Tibial nerve (tissue), 4 donors: ENCODE data around the gene LDB3. TPM values are rescaled to one million over a fixed set of nuclear protein-coding genes. Genes with fewer than 3 reads are reported as not detected.

Source experiments
- DNase-seq, 2 donors: peaks; one replicate each; pipeline ENCODE4 v3.0.0-alpha.2; 2019; ENCODE audit warnings: low spot score in 2 of 2
- H3K27ac ChIP-seq, 4 donors: fragments of 200-600 bp; sonication (generic) in 3 of 4; one replicate each; pipeline ENCODE4 v1.5.1; 2017 to 2019; ENCODE audit warnings: mild to moderate bottlenecking in 1 of 4
- H3K27me3 ChIP-seq, 2 donors: fragments of 200-600 bp; sonication (generic) in 1 of 2; one replicate each; pipeline versions ENCODE4 v1.5.1 to v1.6.0; 2017 to 2019
- H3K36me3 ChIP-seq, 3 donors: fragments of 200-600 bp; sonication (generic); one replicate each; pipeline ENCODE4 v1.5.1; 2018 to 2019
- H3K4me1 ChIP-seq, 4 donors: fragments of 200-600 bp; sonication (generic) in 3 of 4; one replicate each; pipeline ENCODE4 v1.5.1; 2017 to 2019
- H3K4me3 ChIP-seq, 4 donors: fragments of 200-600 bp; sonication (generic) in 3 of 4; one replicate each; pipeline ENCODE4 v1.5.1; 2017 to 2019; ENCODE audit warnings: mild to moderate bottlenecking in 1 of 4, moderate library complexity in 1 of 4
- H3K9me3 ChIP-seq, 4 donors: fragments of 200-600 bp; sonication (generic) in 3 of 4; one replicate each; pipeline ENCODE4 v1.5.1; 2017 to 2019
- EP300 ChIP-seq, 2 donors: sonication (generic); formaldehyde crosslinking; IDR thresholded peaks; one replicate each; pipeline ENCODE4 v1.6.1; 2017; ENCODE audit warnings: antibody characterized with exemption in 2 of 2, mild to moderate bottlenecking in 1 of 2
- POLR2A ChIP-seq, 2 donors: fragments of 450-650 bp; IDR thresholded peaks; one replicate each; pipeline ENCODE4 v1.6.1; 2017; ENCODE audit warnings: antibody characterized with exemption in 2 of 2, mild to moderate bottlenecking in 2 of 2, moderate library complexity in 2 of 2
- WGBS, 2 donors: methylation state at CpG; one replicate each; pipeline ENCODE4 v1.1.5; 2018; 5-methylcytosine and 5-hydroxymethylcytosine counted together
- total RNA-seq, 4 donors: library from RNA; depleted of rRNA; stranded (reverse); fragments of >200 nt; gene quantifications; one replicate each; pipeline ENCODE4 v1.1.0, GENCODE V29; 2016
- TF ChIP-seq, protein P1 (sequence below), 5 experiments: fragments of 200-600 bp in 3 of 5; fragments of 450-650 bp in 2 of 5; sonication (generic) in 3 of 5; IDR thresholded peaks; one replicate each; pipeline ENCODE4 v1.5.1; 2016 to 2019; ENCODE audit warnings: antibody characterized with exemption in 5 of 5, mild to moderate bottlenecking in 3 of 5, moderate library complexity in 2 of 5

Gene LDB3
- total RNA-seq, 4 donors from 2014 or later: 5.4 to 18.6 (median 7.5) TPM

DNA sequence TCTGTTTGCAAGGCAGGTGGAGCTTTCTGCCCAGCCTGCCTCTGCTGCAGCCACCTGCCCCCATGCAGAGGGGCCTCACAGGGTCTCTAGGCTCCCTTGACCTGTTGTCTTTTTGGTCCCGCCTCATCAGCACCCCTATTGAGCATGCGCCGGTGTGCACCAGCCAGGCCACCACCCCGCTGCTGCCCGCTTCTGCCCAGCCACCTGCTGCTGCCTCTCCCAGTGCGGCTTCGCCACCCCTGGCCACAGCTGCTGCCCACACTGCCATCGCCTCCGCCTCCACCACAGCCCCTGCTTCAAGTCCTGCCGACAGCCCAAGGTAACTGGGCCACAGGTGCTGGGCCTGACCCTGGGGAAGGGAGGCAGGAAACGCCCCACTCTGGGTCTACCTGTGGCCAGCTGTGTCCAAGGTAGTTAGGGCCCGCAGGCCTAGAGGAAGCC, 38.1 kb downstream of the LDB3 start:
- TF ChIP-seq EP300 (IDR thresholded peaks at IDR 0.05) (no peak), POLR2A (IDR thresholded peaks at IDR 0.05) (no peak)
- TF ChIP-seq, protein P1, sequence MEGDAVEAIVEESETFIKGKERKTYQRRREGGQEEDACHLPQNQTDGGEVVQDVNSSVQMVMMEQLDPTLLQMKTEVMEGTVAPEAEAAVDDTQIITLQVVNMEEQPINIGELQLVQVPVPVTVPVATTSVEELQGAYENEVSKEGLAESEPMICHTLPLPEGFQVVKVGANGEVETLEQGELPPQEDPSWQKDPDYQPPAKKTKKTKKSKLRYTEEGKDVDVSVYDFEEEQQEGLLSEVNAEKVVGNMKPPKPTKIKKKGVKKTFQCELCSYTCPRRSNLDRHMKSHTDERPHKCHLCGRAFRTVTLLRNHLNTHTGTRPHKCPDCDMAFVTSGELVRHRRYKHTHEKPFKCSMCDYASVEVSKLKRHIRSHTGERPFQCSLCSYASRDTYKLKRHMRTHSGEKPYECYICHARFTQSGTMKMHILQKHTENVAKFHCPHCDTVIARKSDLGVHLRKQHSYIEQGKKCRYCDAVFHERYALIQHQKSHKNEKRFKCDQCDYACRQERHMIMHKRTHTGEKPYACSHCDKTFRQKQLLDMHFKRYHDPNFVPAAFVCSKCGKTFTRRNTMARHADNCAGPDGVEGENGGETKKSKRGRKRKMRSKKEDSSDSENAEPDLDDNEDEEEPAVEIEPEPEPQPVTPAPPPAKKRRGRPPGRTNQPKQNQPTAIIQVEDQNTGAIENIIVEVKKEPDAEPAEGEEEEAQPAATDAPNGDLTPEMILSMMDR (IDR thresholded peaks at IDR 0.05): no peak
- Histone ChIP-seq H3K4me1 (peaks cover 0 to 7% (median 3%) of the 10 kb centered on the region in 4 donors), H3K9me3 (no peaks in the 10 kb centered on the region), H3K27ac (no peak overlapping the region), H3K27me3 (no peaks in the 10 kb centered on the region), H3K4me3 (no peak overlapping the region), H3K36me3 (no peaks in the 10 kb centered on the region)
- WGBS, 2 donors: 94 to 95% methylated on average over 12 of the region's 12 CpGs
- no peak for DNase-seq

DNA sequence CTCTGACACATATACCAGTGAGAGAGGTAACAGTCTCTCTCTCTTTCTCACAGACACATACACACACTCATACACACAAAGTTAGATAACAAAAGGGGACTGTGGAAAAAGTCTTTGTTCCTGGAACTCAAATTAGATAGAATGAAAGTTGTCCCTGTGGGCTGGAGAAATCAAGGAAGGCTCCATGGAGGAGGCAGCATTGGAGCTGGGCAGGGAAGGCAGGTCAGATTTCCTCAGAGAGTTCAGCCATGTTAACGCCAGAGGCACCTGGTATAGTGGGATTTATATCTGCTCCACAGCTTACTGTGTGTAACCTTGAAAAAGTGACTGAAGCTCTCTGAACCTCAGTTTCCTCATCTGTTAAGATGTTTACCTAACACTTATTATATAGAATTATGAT, 38.7 kb downstream of the LDB3 start:
- H3K4me3 ChIP-seq: no peak overlapping the region
- no peak for TF ChIP-seq EP300 (IDR thresholded peaks at IDR 0.05)
- no peak for TF ChIP-seq POLR2A (IDR thresholded peaks at IDR 0.05)
- TF ChIP-seq, protein P1 (IDR thresholded peaks at IDR 0.05): no peak
- no peak overlapping the region for H3K27ac ChIP-seq
- H3K36me3 ChIP-seq: no peaks in the 10 kb centered on the region
- H3K4me1 ChIP-seq: peaks cover 0 to 8% (median 3%) of the 10 kb centered on the region in 4 donors
- H3K27me3 ChIP-seq: no peaks in the 10 kb centered on the region
- no peaks in the 10 kb centered on the region for H3K9me3 ChIP-seq
- WGBS, 2 donors: 87 to 94% methylated on average over 1 of the region's 1 CpG
- no peak for DNase-seq

DNA sequence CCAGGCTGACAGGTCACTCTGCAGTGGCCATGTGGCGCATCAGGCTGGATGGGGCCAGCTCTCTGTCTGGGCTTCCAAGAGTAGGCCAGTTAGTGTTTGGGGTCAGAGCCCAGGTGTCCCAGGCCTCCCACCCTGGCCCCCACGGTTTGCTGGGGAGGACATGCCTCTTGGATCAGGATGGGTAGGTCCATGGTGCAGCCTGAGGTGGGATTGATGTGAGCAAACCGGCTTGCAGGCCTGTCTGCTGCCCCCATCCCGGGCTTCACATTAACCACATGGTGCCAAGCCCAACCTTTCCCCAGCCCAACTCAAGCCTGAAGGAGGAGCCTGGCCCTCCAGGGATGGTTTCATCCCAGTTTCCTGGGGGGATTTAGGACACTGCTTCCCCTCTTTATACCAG, 39.2 kb downstream of the LDB3 start:
- WGBS, 2 donors: 45 to 52% methylated on average over 4 of the region's 4 CpGs
- DNase-seq: no peak
- no peaks in the 10 kb centered on the region for H3K36me3 ChIP-seq
- no peak overlapping the region for H3K27ac ChIP-seq
- H3K4me1 ChIP-seq: peaks cover 0 to 13% (median 3%) of the 10 kb centered on the region in 4 donors
- TF ChIP-seq EP300 (IDR thresholded peaks at IDR 0.05): no peak
- no peak for TF ChIP-seq POLR2A (IDR thresholded peaks at IDR 0.05)
- TF ChIP-seq, protein P1 (IDR thresholded peaks at IDR 0.05): no peak
- H3K9me3 ChIP-seq: no peaks in the 10 kb centered on the region
- no peak overlapping the region for H3K4me3 ChIP-seq
- no peaks in the 10 kb centered on the region for H3K27me3 ChIP-seq

DNA sequence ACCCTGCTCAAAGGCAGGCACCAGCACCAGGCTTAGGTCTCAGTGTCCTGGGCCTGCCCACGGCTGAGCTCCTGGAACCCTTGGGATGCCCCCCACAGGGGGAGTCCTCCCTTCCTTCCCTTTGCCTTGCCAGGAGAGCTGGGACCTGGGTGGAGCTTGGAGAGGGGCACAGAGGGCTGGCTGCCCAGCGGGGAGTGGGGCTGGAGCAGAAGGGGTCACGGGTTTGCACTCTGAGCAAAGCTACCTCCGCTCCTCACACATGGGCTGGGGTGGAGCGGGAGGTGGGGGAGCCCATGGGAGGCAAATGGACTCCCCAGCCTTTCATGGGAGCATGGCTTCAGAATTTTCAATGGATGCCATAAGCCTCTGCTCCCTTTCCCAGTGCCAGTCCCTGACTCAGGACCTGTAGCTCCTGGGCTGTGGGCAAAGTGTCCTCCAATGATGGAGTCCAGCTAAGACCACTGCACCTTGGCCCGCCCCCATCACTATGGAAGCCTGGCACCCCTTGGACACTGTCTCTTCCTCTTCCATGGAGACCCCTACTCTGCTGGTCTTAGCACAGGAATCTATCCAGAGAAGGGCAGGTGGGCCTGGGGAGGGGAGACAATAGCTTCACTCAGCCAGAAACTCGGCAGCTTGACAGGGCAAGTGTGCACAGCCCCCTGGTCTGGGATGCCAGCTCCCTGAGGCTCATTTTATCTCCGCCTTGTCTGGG, 39.9 kb downstream of the LDB3 start:
- peaks cover 0 to 17% (median 3%) of the 10 kb centered on the region in 4 donors for H3K4me1 ChIP-seq
- peak in 1 of 2 donors; percentile 8 for DNase-seq
- 69 to 85% methylated on average over 2 to 8 of the region's 8 CpGs for WGBS, 2 donors
- TF ChIP-seq POLR2A (IDR thresholded peaks at IDR 0.05): no peak
- TF ChIP-seq EP300 (IDR thresholded peaks at IDR 0.05): no peak
- TF ChIP-seq, protein P1 (IDR thresholded peaks at IDR 0.05): no peak
- H3K27me3 ChIP-seq: no peaks in the 10 kb centered on the region
- no peak overlapping the region for H3K27ac ChIP-seq
- no peaks in the 10 kb centered on the region for H3K36me3 ChIP-seq
- no peaks in the 10 kb centered on the region for H3K9me3 ChIP-seq
- H3K4me3 ChIP-seq: no peak overlapping the region

DNA sequence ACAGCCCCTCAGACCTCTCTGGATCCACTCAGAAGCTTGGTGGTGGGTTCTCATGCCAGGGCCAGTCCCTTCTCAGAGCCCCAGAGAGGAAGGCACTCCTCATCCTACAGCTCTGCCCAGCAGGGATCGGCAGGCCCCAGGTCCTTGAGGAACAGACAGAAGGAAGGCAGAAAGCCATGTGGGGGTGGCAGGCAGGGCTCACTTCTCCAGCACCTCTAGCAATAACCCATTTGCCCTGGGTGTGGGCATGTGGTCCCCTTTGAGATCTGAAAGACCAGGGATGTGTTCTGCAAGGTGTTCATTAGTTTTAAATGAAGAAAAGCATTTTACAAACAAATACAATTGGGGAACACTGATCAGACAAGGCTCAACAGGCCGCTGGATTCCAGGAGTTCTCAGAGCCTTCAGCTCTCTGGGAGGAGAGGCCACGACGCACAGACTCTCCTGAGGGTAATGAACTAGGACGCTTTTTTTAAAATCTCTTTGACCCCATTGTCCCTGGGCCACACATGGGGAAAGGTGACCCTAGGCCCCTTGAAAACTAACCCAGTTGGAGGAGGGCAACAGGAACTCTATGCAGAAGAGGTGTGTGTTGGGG, 40.6 kb downstream of the LDB3 start:
- WGBS, 2 donors: 60 to 61% methylated on average over 5 of the region's 5 CpGs
- DNase-seq: peak in 1 of 2 donors; percentile 0
- no peak for TF ChIP-seq POLR2A (IDR thresholded peaks at IDR 0.05)
- TF ChIP-seq, protein P1 (IDR thresholded peaks at IDR 0.05): no peak
- Histone ChIP-seq H3K4me3 (no peak overlapping the region), H3K4me1 (peaks cover 0 to 17% (median 3%) of the 10 kb centered on the region in 4 donors), H3K27ac (no peak overlapping the region), H3K9me3 (no peaks in the 10 kb centered on the region), H3K36me3 (no peaks in the 10 kb centered on the region), H3K27me3 (no peaks in the 10 kb centered on the region)
